Smooth muscle cell of the umbilical artery (primary cell): Measurements from ENCODE around the gene PCDHB6. TPM values are rescaled to one million over a fixed set of nuclear protein-coding genes. Genes with fewer than 3 reads are reported as not detected.

Experiments
- total RNA-seq: library from RNA; depleted of rRNA; stranded (reverse); fragments of >200 nt; gene quantifications from 2 replicates; pipeline ENCODE4 v1.2.3, GENCODE V29; 2014

Gene PCDHB6
- 0.14 and 0.30 TPM in 2 replicates for total RNA-seq

DNA sequence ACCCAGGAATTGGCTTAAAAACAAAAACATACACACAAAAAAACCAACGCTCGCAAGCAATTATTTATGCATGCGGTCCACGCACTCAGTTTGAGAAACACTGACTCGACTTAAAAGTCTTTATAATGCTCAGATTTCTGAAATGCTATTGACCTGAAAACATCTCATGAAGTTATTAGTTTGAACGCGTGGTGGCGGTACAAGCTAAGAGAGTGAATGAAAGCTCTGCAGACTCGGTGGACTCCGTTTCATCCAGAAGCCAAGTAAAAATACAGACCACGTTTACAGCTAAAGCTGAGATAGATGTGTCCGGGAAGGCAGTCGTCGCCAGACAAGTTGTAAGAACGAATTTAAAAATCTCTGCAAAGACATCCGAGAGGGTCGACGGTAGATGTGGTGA, at the start of gene PCDHB6:
TSS of gene PCDHB6 (plus strand) at position 246 of the 400 bp plus-strand sequence. CDS start 201 bp downstream, outside the sequence.

GRCh38 chr5:141100243-141100805, 49.5 kb upstream of the PCDHB6 start, which contains the start of gene PCDHB3:
TSS of gene PCDHB3 (plus strand) at chr5:141100473. CDS start at chr5:141100650, 177 bp downstream.

GRCh38 chr5:141121563-141121962, 28.3 kb upstream of the PCDHB6 start, which contains the start of gene PCDHB4:
TSS of gene PCDHB4 (plus strand) at chr5:141121818. CDS start at chr5:141121999, 181 bp downstream.

GRCh38 chr5:141135030-141135717, 14.7 kb upstream of the PCDHB6 start, which contains the start of gene PCDHB5:
TSS of gene PCDHB5 (plus strand) at chr5:141135206. CDS start at chr5:141135435, 229 bp downstream.

DNA sequence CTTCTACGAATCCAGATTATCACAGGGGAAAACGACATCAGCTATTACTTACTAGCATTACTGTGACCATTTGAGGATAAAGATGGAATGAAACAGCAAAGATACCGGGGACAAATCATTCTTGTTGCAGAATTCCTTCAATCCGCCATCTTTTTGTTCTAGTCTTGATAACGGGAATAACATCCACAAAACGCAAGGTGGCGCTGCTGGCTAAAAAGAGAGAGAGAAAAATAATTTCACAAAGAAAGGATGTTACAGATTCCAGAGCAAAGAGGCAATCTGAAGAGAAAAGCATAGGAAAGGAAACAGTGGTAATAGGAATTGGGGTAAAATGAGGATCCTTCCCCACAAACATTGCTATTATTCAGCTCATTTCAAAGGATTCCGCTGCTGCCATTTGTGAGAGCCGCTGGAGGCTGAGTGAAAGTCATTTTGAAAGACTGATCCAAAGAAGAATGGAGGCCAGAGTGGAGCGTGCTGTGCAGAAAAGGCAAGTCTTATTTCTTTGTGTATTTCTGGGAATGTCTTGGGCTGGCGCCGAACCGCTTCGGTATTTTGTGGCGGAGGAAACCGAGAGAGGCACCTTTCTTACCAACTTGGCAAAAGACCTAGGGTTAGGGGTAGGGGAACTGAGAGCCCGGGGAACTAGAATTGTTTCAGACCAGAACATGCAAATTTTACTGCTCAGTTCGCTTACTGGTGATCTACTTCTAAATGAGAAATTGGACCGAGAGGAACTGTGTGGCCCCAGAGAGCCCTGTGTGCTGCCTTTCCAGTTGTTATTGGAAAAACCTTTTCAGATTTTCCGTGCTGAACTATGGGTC, 22.7 kb downstream of the PCDHB6 start, which contains the start of gene PCDHB7:
TSS of gene PCDHB7 (plus strand) at position 264 of the 824 bp plus-strand sequence. CDS start at position 456, 192 bp downstream.

GRCh38 chr5:141177577-141178191, 27.8 kb downstream of the PCDHB6 start, which contains the start of gene PCDHB8:
TSS of gene PCDHB8 (plus strand) at chr5:141177790. CDS start at chr5:141178035, 245 bp downstream.

DNA sequence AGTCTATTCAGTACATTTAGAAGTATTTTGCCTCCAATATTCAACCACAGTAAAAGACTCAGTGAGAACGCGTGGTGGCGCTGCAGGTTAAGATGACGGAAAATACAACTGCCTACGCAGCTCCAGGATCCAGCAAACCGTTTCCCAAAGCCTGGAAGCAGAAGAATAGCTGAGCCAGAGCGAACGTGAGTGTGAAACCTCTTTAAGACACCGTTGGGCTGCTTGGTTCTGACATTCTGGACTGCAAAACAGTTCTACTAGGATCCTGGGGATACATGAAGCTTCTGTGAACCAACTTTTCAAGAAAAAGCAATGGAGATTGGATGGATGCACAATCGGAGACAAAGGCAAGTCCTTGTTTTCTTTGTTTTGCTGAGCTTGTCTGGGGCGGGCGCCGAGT, 32.4 kb downstream of the PCDHB6 start, which contains the start of gene PCDHB16:
TSS of gene PCDHB16 (plus strand) at position 140 of the 400 bp plus-strand sequence. CDS start at position 313, 173 bp downstream.

GRCh38 chr5:141186897-141187512, 37.1 kb downstream of the PCDHB6 start, which contains the start of gene PCDHB9:
TSS of gene PCDHB9 (plus strand) at chr5:141187161. CDS start at chr5:141187319, 158 bp downstream.

DNA sequence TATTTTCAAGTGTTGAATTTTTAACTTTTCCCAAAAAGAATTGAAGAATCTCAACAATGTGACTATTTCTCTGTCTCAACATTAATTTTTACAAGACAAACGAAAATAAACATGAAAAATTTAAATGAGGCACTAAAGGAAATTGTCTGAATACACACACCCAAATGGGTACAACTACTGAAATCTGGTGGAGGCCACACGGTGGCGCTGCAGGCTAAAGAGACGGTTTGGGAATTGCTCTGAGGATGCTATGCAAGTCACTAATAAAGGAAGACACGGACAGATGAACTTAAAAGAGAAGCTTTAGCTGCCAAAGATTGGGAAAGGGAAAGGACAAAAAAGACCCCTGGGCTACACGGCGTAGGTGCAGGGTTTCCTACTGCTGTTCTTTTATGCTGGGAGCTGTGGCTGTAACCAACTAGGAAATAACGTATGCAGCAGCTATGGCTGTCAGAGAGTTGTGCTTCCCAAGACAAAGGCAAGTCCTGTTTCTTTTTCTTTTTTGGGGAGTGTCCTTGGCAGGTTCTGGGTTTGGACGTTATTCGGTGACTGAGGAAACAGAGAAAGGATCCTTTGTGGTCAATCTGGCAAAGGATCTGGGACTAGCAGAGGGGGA, 42.4 kb downstream of the PCDHB6 start, which contains the start of gene PCDHB10:
TSS of gene PCDHB10 (plus strand) at position 244 of the 616 bp plus-strand sequence. CDS start at position 444, 200 bp downstream.

GRCh38 chr5:141199359-141200235, 49.7 kb downstream of the PCDHB6 start, which contains the start of gene PCDHB11:
TSS of gene PCDHB11 (plus strand) at chr5:141199627. CDS start at chr5:141199775, 148 bp downstream.

Other genes with a start within 250 kb of the PCDHB6 start
- gene PCDHAC1, start 223.8 kb upstream of the PCDHB6 start, total RNA-seq, result 0.09 and 0.30 TPM in 2 replicates
- gene PCDHAC2, start 183.6 kb upstream of the PCDHB6 start, total RNA-seq, result 0.30 and 0.32 TPM in 2 replicates
- not detected in 2 replicates for gene PCDHB1, start 98.7 kb upstream of the PCDHB6 start, total RNA-seq
- gene PCDHB2, start 55.4 kb upstream of the PCDHB6 start, total RNA-seq, result 0.59 and 0.74 TPM in 2 replicates
- 0.09 and 0.30 TPM in 2 replicates for gene PCDHB3, start 49.6 kb upstream of the PCDHB6 start, total RNA-seq
- under 0.01 and 0.09 TPM in 2 replicates for gene PCDHB4, start 28.2 kb upstream of the PCDHB6 start, total RNA-seq
- gene PCDHB5, start 14.9 kb upstream of the PCDHB6 start, total RNA-seq, result 0.60 and 1.8 TPM in 2 replicates
- 0.18 and 0.89 TPM in 2 replicates for gene PCDHB7, start 22.6 kb downstream of the PCDHB6 start, total RNA-seq
- gene PCDHB8, start 27.7 kb downstream of the PCDHB6 start, total RNA-seq, result 0.05 and 0.89 TPM in 2 replicates
- gene PCDHB16, start 32.3 kb downstream of the PCDHB6 start, total RNA-seq, result 0.09 and 0.30 TPM in 2 replicates
- gene PCDHB9, start 37.1 kb downstream of the PCDHB6 start, total RNA-seq, result 0.18 and 0.30 TPM in 2 replicates
- gene PCDHB10, start 42.3 kb downstream of the PCDHB6 start, total RNA-seq, result 0.42 and 0.59 TPM in 2 replicates
- 0.05 and 0.30 TPM in 2 replicates for gene PCDHB11, start 49.6 kb downstream of the PCDHB6 start, total RNA-seq
- gene PCDHB12, start 58.7 kb downstream of the PCDHB6 start, total RNA-seq, result 0.05 and 0.30 TPM in 2 replicates
- 0.28 and 0.89 TPM in 2 replicates for gene PCDHB13, start 63.9 kb downstream of the PCDHB6 start, total RNA-seq
- 0.42 and 1.5 TPM in 2 replicates for gene PCDHB14, start 73.3 kb downstream of the PCDHB6 start, total RNA-seq
- gene PCDHB15, start 95.3 kb downstream of the PCDHB6 start, total RNA-seq, result 0.28 and 0.59 TPM in 2 replicates
- 0.28 and 0.30 TPM in 2 replicates for gene SLC25A2, start 154.0 kb downstream of the PCDHB6 start, total RNA-seq
- 79.9 and 81.4 TPM in 2 replicates for gene TAF7, start 170.7 kb downstream of the PCDHB6 start, total RNA-seq
- 0.69 and 0.89 TPM in 2 replicates for gene PCDHGA1, start 180.5 kb downstream of the PCDHB6 start, total RNA-seq
- 3.5 and 3.9 TPM in 2 replicates for gene PCDHGA2, start 188.7 kb downstream of the PCDHB6 start, total RNA-seq
- 1.6 and 2.1 TPM in 2 replicates for gene PCDHGA3, start 193.8 kb downstream of the PCDHB6 start, total RNA-seq
- gene PCDHGB1, start 200.0 kb downstream of the PCDHB6 start, total RNA-seq, result 3.3 TPM in 2 replicates
- 5.8 and 6.5 TPM in 2 replicates for gene PCDHGA4, start 205.0 kb downstream of the PCDHB6 start, total RNA-seq
- gene PCDHGB2, start 209.9 kb downstream of the PCDHB6 start, total RNA-seq, result 2.1 and 2.4 TPM in 2 replicates
- gene PCDHGA5, start 214.1 kb downstream of the PCDHB6 start, total RNA-seq, result 0.89 and 0.92 TPM in 2 replicates
- 6.5 and 6.8 TPM in 2 replicates for gene PCDHGB3, start 220.2 kb downstream of the PCDHB6 start, total RNA-seq
- 3.2 and 4.2 TPM in 2 replicates for gene PCDHGA6, start 223.8 kb downstream of the PCDHB6 start, total RNA-seq
- gene PCDHGA7, start 232.7 kb downstream of the PCDHB6 start, total RNA-seq, result 4.2 and 6.8 TPM in 2 replicates
- 25.5 and 27.3 TPM in 2 replicates for gene PCDHGB4, start 237.6 kb downstream of the PCDHB6 start, total RNA-seq
- gene PCDHGA8, start 242.6 kb downstream of the PCDHB6 start, total RNA-seq, result 2.8 and 3.0 TPM in 2 replicates
- gene PCDHGB5, start 247.9 kb downstream of the PCDHB6 start, total RNA-seq, result 30.9 and 34.3 TPM in 2 replicates